Measurements from ENCODE around the gene C1RL.

- TF ChIP-seq, protein P1, sequence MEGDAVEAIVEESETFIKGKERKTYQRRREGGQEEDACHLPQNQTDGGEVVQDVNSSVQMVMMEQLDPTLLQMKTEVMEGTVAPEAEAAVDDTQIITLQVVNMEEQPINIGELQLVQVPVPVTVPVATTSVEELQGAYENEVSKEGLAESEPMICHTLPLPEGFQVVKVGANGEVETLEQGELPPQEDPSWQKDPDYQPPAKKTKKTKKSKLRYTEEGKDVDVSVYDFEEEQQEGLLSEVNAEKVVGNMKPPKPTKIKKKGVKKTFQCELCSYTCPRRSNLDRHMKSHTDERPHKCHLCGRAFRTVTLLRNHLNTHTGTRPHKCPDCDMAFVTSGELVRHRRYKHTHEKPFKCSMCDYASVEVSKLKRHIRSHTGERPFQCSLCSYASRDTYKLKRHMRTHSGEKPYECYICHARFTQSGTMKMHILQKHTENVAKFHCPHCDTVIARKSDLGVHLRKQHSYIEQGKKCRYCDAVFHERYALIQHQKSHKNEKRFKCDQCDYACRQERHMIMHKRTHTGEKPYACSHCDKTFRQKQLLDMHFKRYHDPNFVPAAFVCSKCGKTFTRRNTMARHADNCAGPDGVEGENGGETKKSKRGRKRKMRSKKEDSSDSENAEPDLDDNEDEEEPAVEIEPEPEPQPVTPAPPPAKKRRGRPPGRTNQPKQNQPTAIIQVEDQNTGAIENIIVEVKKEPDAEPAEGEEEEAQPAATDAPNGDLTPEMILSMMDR (conservative IDR thresholded peaks at IDR 0.05; ENCODE audit: low read depth, low read length): no peak
- TF ChIP-seq EZH2 (IDR thresholded peaks at IDR 0.05; ENCODE audit: low read length, unreplicated experiment): no peak
- TF ChIP-seq EZH2phosphoT487 (IDR thresholded peaks at IDR 0.05; ENCODE audit: borderline replicate concordance, low read length): no peak
Observed at GRCh38 chr12:7081037-7081436, 28.0 kb downstream of the C1RL start.

Measured in PC-3 (cell line).